ENCODE data around the gene SEC31A.
"Not testable (repeated sequence)": the region's sequence is repeated elsewhere in the genome, so short reads cannot be mapped to it uniquely, and the experiment has no call there.

Gene SEC31A

GRCh38 chr4:82891707-82892466 lies 934 bp upstream of the SEC31A start:
- DNase-seq = no peak

- DNase-seq = peak; percentile 52
Measured at GRCh38 chr4:82890528-82890900, 439 bp downstream of the SEC31A start.

- no peak for DNase-seq
Measured at GRCh38 chr4:82889287-82889686, 1.7 kb downstream of the SEC31A start.

- no peak for DNase-seq
Measured at GRCh38 chr4:82886147-82886942, 4.6 kb downstream of the SEC31A start.

GRCh38 chr4:82885410-82885809 lies 5.5 kb downstream of the SEC31A start:
- no peak for DNase-seq

- DNase-seq = no peak
Measured at GRCh38 chr4:82868572-82868971, 22.4 kb downstream of the SEC31A start.

- no peak for DNase-seq
Measured at GRCh38 chr4:82866706-82867385, 24.1 kb downstream of the SEC31A start.

GRCh38 chr4:82866033-82866432 lies 24.9 kb downstream of the SEC31A start:
- not testable (repeated sequence) for DNase-seq

GRCh38 chr4:82865592-82865991 lies 25.4 kb downstream of the SEC31A start:
- no peak for DNase-seq

GRCh38 chr4:82864336-82864979 lies 26.5 kb downstream of the SEC31A start:
- DNase-seq = no peak

- DNase-seq = no peak
Measured at GRCh38 chr4:82861529-82861928, 29.4 kb downstream of the SEC31A start.

- DNase-seq = not testable (repeated sequence)
Measured at GRCh38 chr4:82860487-82860886, 30.5 kb downstream of the SEC31A start.

GRCh38 chr4:82852751-82853285 lies 38.1 kb downstream of the SEC31A start:
- no peak for DNase-seq

- DNase-seq = peak; percentile 3
Measured at GRCh38 chr4:82851885-82852750, 38.8 kb downstream of the SEC31A start.

- no peak for DNase-seq
Measured at GRCh38 chr4:82851318-82851717, 39.6 kb downstream of the SEC31A start.

- DNase-seq = no peak
Measured at GRCh38 chr4:82850684-82851083, 40.3 kb downstream of the SEC31A start.

- DNase-seq = no peak
Measured at GRCh38 chr4:82848706-82849105, 42.2 kb downstream of the SEC31A start.

GRCh38 chr4:82842593-82842992 lies 48.4 kb downstream of the SEC31A start:
- no peak for DNase-seq

GRCh38 chr4:82839624-82840023 lies 51.3 kb downstream of the SEC31A start:
- DNase-seq = no peak

GRCh38 chr4:82833696-82834313 lies 57.1 kb downstream of the SEC31A start:
- DNase-seq = no peak

GRCh38 chr4:82833060-82833459 lies 57.9 kb downstream of the SEC31A start:
- not testable (repeated sequence) for DNase-seq
